Stimulated activated CD4-positive, alpha-beta T cell treated with anti-CD3 and anti-CD28 coated beads, Interleukin-1b, Interleukin-23, amount 100 ng/mL, for 4 hours (primary cell): ENCODE results near the gene MOB3B.

Experiments used
- DNase-seq, 2 donors: peaks; one replicate each; pipeline ENCODE4 v3.0.0-alpha.2; 2020; ENCODE audit warnings: low read depth in 2 of 2

MOB3B gene

GRCh38 chr9:27529316-27530278 is at the start of gene MOB3B:
Gene MOB3B (minus strand): TSS chr9:27529814. CDS start chr9:27455550, 74,264 bp downstream.
- DNase-seq: peak; percentile 71 to 76

GRCh38 chr9:27573634-27574590 is 44.3 kb upstream of the MOB3B start:
- peak; percentile 81 to 95 for DNase-seq

GRCh38 chr9:27572918-27573633 is 43.5 kb upstream of the MOB3B start, which contains the start of gene C9orf72:
Gene C9orf72 (minus strand): TSS chr9:27573481. CDS start chr9:27567120, 6,361 bp downstream.
- peak; percentile 85 to 88 for DNase-seq

- peak in 1 of 2 donors; percentile 51 for DNase-seq
Observed at GRCh38 chr9:27572566-27572917, 42.9 kb upstream of the MOB3B start.

GRCh38 chr9:27572061-27572460 is 42.4 kb upstream of the MOB3B start:
- DNase-seq: no peak

- no peak for DNase-seq
Observed at GRCh38 chr9:27571011-27571410, 41.4 kb upstream of the MOB3B start.

- DNase-seq: no peak
Observed at GRCh38 chr9:27569406-27569805, 39.8 kb upstream of the MOB3B start.

GRCh38 chr9:27566118-27566517 is 36.5 kb upstream of the MOB3B start:
- no peak for DNase-seq

GRCh38 chr9:27565696-27566095 is 36.1 kb upstream of the MOB3B start:
- DNase-seq: no peak

GRCh38 chr9:27564670-27565069 is 35.1 kb upstream of the MOB3B start:
- DNase-seq: no peak

GRCh38 chr9:27563738-27564430 is 34.3 kb upstream of the MOB3B start:
- no peak for DNase-seq

GRCh38 chr9:27561685-27562084 is 32.1 kb upstream of the MOB3B start:
- DNase-seq: no peak

- no peak for DNase-seq
Observed at GRCh38 chr9:27560457-27560856, 30.8 kb upstream of the MOB3B start.

GRCh38 chr9:27558307-27558706 is 28.7 kb upstream of the MOB3B start:
- no peak for DNase-seq

- no peak for DNase-seq
Observed at GRCh38 chr9:27556470-27556869, 26.9 kb upstream of the MOB3B start.

GRCh38 chr9:27554712-27555111 is 25.1 kb upstream of the MOB3B start:
- no peak for DNase-seq

GRCh38 chr9:27549196-27549755 is 19.7 kb upstream of the MOB3B start:
- DNase-seq: no peak

GRCh38 chr9:27548055-27548741 is 18.6 kb upstream of the MOB3B start:
- no peak for DNase-seq

GRCh38 chr9:27545471-27545870 is 15.9 kb upstream of the MOB3B start:
- DNase-seq: no peak

- DNase-seq: no peak
Observed at GRCh38 chr9:27542508-27542907, 12.9 kb upstream of the MOB3B start.
